B cell (primary cell): ENCODE results near the gene CAMP.

Source experiments
- CTCF ChIP-seq: fragments of 200-600 bp; IDR thresholded peaks from one replicate; pipeline ENCODE4 v1.8.0; 2022; ENCODE audit warnings: antibody characterized with exemption, mild to moderate bottlenecking
- EZH2 ChIP-seq: IDR thresholded peaks from 2 replicates; pipeline ENCODE4 v1.6.1; 2012; ENCODE audit warnings: borderline replicate concordance, low read depth, mild to moderate bottlenecking, moderate library complexity, low read length; ENCODE audit not compliant: insufficient read depth, poor library complexity, severe bottlenecking

GRCh38 chr3:48248095-48248850 is 25.0 kb downstream of the CAMP start:
- TF ChIP-seq CTCF, result no peak
- TF ChIP-seq EZH2, result no peak
